GM23338 (cell line): ENCODE measurements around the gene HIPK1. TPM values are rescaled to one million over a fixed set of nuclear protein-coding genes. Genes with fewer than 3 reads are reported as not detected.

Experiments used
- ATAC-seq: fragments of 200-7000 bp; cut with Tn5 transposase; 3 replicates; pipeline ENCODE4 v1.9.1; 2020
- DNase-seq: peaks from one replicate; pipeline ENCODE4 v3.0.0-alpha.2; 2015; ENCODE audit warnings: low spot score
- H2AFZ ChIP-seq: fragments of 200-600 bp; sonication (generic); 2 replicates; pipeline ENCODE4 v1.8.0; 2016; ENCODE audit warnings: antibody characterized with exemption, mild to moderate bottlenecking, moderate library complexity
- H3F3A ChIP-seq: fragments of 200-600 bp; sonication (generic); replicated peaks from 2 replicates; pipeline ENCODE4 v1.8.0; 2017; ENCODE audit warnings: antibody characterized with exemption, mixed run types, low read depth
- H3K27ac ChIP-seq: fragments of 200-600 bp; sonication (generic); 2 replicates; pipeline ENCODE4 v1.6.1; 2016; ENCODE audit warnings: low read depth
- H3K27me3 ChIP-seq: fragments of 200-600 bp; sonication (generic); 2 replicates; pipeline ENCODE4 v1.8.0; 2016; ENCODE audit warnings: mild to moderate bottlenecking, mixed run types, moderate library complexity; ENCODE audit not compliant: insufficient read depth
- H3K36me3 ChIP-seq: fragments of 200-600 bp; sonication (generic); 2 replicates; pipeline ENCODE4 v1.8.0; 2016; ENCODE audit warnings: mild to moderate bottlenecking; ENCODE audit not compliant: insufficient read depth
- H3K4me1 ChIP-seq: fragments of 200-600 bp; sonication (generic); 2 replicates; pipeline ENCODE4 v1.8.0; 2016; ENCODE audit warnings: mild to moderate bottlenecking, moderate library complexity; ENCODE audit not compliant: insufficient read depth
- H3K4me2 ChIP-seq: fragments of 200-600 bp; sonication (generic); 2 replicates; pipeline ENCODE4 v1.7.1; 2017; ENCODE audit warnings: mixed run types
- H3K4me3 ChIP-seq: fragments of 200-600 bp; sonication (generic); 2 replicates; pipeline ENCODE4 v1.6.1; 2016; ENCODE audit warnings: mixed run types
- H3K79me2 ChIP-seq: fragments of 200-600 bp; sonication (generic); replicated peaks from 2 replicates; pipeline ENCODE4 v1.8.0; 2017; ENCODE audit warnings: mild to moderate bottlenecking; ENCODE audit not compliant: insufficient read depth
- H3K9me2 ChIP-seq: fragments of 200-600 bp; sonication (generic); 2 replicates; pipeline ENCODE4 v1.8.0; 2017; ENCODE audit not compliant: insufficient read depth
- H4K20me1 ChIP-seq: fragments of 200-600 bp; sonication (generic); replicated peaks from 2 replicates; pipeline ENCODE4 v1.8.0; 2017; ENCODE audit warnings: mild to moderate bottlenecking; ENCODE audit not compliant: insufficient read depth
- H3K27ac Mint-ChIP-seq: 2 replicates; pipeline ENCODE4 v1.8.0; 2020; ENCODE audit warnings: inconsistent platforms, mild to moderate bottlenecking, moderate library complexity, mixed read lengths
- H3K27me3 Mint-ChIP-seq: 3 replicates; pipeline ENCODE4 v1.8.0; 2022; ENCODE audit warnings: low read depth, mild to moderate bottlenecking, moderate library complexity, mixed read lengths, inconsistent platforms; ENCODE audit not compliant: insufficient read depth, poor library complexity
- H3K36me3 Mint-ChIP-seq: 3 replicates; pipeline ENCODE4 v1.8.0; 2021; ENCODE audit warnings: low read depth, mild to moderate bottlenecking, inconsistent platforms, moderate library complexity, mixed read lengths
- H3K4me1 Mint-ChIP-seq: 3 replicates; pipeline ENCODE4 v1.8.0; 2020; ENCODE audit warnings: mild to moderate bottlenecking, inconsistent platforms, mixed read lengths
- H3K4me3 Mint-ChIP-seq: 3 replicates; pipeline ENCODE4 v1.8.0; 2021; ENCODE audit warnings: moderate library complexity, mild to moderate bottlenecking, inconsistent platforms, mixed read lengths
- H3K9me3 Mint-ChIP-seq: 3 replicates; pipeline ENCODE4 v1.8.0; 2020; ENCODE audit warnings: moderate library complexity, mild to moderate bottlenecking, inconsistent platforms, mixed read lengths
- CREB1 ChIP-seq: fragments of 250-450 bp; sonication (Bioruptor Pico); IDR thresholded peaks from 2 replicates; pipeline ENCODE4 v1.5.0; 2020; ENCODE audit warnings: low read depth, mild to moderate bottlenecking, moderate library complexity
- ETS1 ChIP-seq: IDR thresholded peaks from 2 replicates; pipeline ENCODE4 v1.6.1; 2016; ENCODE audit warnings: antibody characterized with exemption
- EZH2 ChIP-seq: fragments of 200-600 bp; sonication (generic); IDR thresholded peaks from one replicate; pipeline ENCODE4 v1.8.0; 2017; ENCODE audit warnings: antibody characterized with exemption, mild to moderate bottlenecking, low read depth; ENCODE audit not compliant: unreplicated experiment
- EZH2phosphoT487 ChIP-seq: fragments of 200-600 bp; sonication (generic); IDR thresholded peaks from one replicate; pipeline ENCODE4 v1.8.1; 2018; ENCODE audit warnings: antibody characterized with exemption; ENCODE audit not compliant: unreplicated experiment
- JUNB ChIP-seq: IDR thresholded peaks from one replicate; pipeline ENCODE4 v1.6.1; 2016; ENCODE audit warnings: antibody characterized with exemption; ENCODE audit not compliant: unreplicated experiment
- NANOG ChIP-seq: IDR thresholded peaks from 2 replicates; pipeline ENCODE4 v1.6.1; 2016; ENCODE audit warnings: antibody characterized with exemption, borderline replicate concordance
- POLR2AphosphoS5 ChIP-seq: IDR thresholded peaks from 2 replicates; pipeline ENCODE4 v1.6.1; 2016; ENCODE audit warnings: antibody characterized with exemption, low read depth
- REST ChIP-seq: IDR thresholded peaks from one replicate; pipeline ENCODE4 v1.6.1; 2018; ENCODE audit warnings: antibody characterized with exemption; ENCODE audit not compliant: unreplicated experiment
- STAT1 ChIP-seq: IDR thresholded peaks from one replicate; pipeline ENCODE4 v1.6.1; 2016; ENCODE audit warnings: antibody characterized with exemption; ENCODE audit not compliant: unreplicated experiment
- ZNF114 ChIP-seq: fragments of 250-450 bp; sonication (Bioruptor Pico); IDR thresholded peaks from 2 replicates; pipeline ENCODE4 v1.5.0; 2020; ENCODE audit warnings: mild to moderate bottlenecking, moderate library complexity
- ZNF331 ChIP-seq: fragments of 250-450 bp; sonication (Bioruptor Pico); IDR thresholded peaks from 2 replicates; pipeline ENCODE4 v1.5.0; 2020; ENCODE audit warnings: low read depth, mild to moderate bottlenecking, moderate library complexity
- polyA plus RNA-seq: library from polyadenylated mRNA; unstranded; fragments of >200 nt; fragmentation: Nextera tagmentation; extraction: Ambion mirVana; gene quantifications from 2 replicates; pipeline ENCODE4 v1.2.1, GENCODE V29; 2016
- total RNA-seq: library from RNA; depleted of rRNA; stranded (reverse); fragments of >200 nt; shearing (Covaris generic); gene quantifications from 2 replicates; pipeline ENCODE4 v1.2.3, GENCODE V29; 2014
- TF ChIP-seq, protein P1 (sequence below): fragments of 250-450 bp; sonication (Bioruptor Pico); IDR thresholded peaks from 2 replicates; pipeline ENCODE4 v1.5.0; 2020; ENCODE audit warnings: mild to moderate bottlenecking, moderate library complexity
- TF ChIP-seq, protein P2 (sequence below), 2 experiments: fragments of 200-600 bp in 1 of 2; sonication (generic) in 1 of 2; conservative IDR thresholded peaks; 2 replicates each; pipeline versions ENCODE4 v1.5.1 to v1.6.1; 2016 to 2017; ENCODE audit warnings: antibody characterized with exemption in 2 of 2, low read depth in 2 of 2, mild to moderate bottlenecking in 2 of 2, moderate library complexity in 1 of 2

HIPK1 gene
- total and polyA plus RNA-seq, 2 experiments from 2014 or later: 14.3 to 47.5 TPM

- no peak overlapping the region for H2AFZ ChIP-seq
Measured at GRCh38 chr1:113895961-113896360, 33.2 kb upstream of the HIPK1 start.

More at GRCh38 chr1:113895961-113896360, 33.2 kb upstream of the HIPK1 start:
- no peaks in the 10 kb centered on the region for H3K4me1 Mint-ChIP-seq
- H3K27me3 ChIP-seq: no peaks in the 10 kb centered on the region
- H3K27me3 Mint-ChIP-seq: no peaks in the 10 kb centered on the region
- no peak overlapping the region for H3K4me3 Mint-ChIP-seq
- no peaks in the 10 kb centered on the region for H3K9me3 Mint-ChIP-seq
- no peaks in the 10 kb centered on the region for H3K4me1 ChIP-seq
- no peaks in the 10 kb centered on the region for H4K20me1 ChIP-seq
- ATAC-seq (no peak), DNase-seq (no peak)
- peaks cover 10% of the 10 kb centered on the region; the same call in 1 of the 3 replicates for H3K36me3 Mint-ChIP-seq
- H3K27ac ChIP-seq: no peak overlapping the region
- no peaks in the 10 kb centered on the region for H3K9me2 ChIP-seq
- no peak overlapping the region for H3K27ac Mint-ChIP-seq
- TF ChIP-seq REST: no peak
- TF ChIP-seq ZNF331: no peak
- no peak for TF ChIP-seq ETS1
- no peak for TF ChIP-seq JUNB
- TF ChIP-seq, protein P1, sequence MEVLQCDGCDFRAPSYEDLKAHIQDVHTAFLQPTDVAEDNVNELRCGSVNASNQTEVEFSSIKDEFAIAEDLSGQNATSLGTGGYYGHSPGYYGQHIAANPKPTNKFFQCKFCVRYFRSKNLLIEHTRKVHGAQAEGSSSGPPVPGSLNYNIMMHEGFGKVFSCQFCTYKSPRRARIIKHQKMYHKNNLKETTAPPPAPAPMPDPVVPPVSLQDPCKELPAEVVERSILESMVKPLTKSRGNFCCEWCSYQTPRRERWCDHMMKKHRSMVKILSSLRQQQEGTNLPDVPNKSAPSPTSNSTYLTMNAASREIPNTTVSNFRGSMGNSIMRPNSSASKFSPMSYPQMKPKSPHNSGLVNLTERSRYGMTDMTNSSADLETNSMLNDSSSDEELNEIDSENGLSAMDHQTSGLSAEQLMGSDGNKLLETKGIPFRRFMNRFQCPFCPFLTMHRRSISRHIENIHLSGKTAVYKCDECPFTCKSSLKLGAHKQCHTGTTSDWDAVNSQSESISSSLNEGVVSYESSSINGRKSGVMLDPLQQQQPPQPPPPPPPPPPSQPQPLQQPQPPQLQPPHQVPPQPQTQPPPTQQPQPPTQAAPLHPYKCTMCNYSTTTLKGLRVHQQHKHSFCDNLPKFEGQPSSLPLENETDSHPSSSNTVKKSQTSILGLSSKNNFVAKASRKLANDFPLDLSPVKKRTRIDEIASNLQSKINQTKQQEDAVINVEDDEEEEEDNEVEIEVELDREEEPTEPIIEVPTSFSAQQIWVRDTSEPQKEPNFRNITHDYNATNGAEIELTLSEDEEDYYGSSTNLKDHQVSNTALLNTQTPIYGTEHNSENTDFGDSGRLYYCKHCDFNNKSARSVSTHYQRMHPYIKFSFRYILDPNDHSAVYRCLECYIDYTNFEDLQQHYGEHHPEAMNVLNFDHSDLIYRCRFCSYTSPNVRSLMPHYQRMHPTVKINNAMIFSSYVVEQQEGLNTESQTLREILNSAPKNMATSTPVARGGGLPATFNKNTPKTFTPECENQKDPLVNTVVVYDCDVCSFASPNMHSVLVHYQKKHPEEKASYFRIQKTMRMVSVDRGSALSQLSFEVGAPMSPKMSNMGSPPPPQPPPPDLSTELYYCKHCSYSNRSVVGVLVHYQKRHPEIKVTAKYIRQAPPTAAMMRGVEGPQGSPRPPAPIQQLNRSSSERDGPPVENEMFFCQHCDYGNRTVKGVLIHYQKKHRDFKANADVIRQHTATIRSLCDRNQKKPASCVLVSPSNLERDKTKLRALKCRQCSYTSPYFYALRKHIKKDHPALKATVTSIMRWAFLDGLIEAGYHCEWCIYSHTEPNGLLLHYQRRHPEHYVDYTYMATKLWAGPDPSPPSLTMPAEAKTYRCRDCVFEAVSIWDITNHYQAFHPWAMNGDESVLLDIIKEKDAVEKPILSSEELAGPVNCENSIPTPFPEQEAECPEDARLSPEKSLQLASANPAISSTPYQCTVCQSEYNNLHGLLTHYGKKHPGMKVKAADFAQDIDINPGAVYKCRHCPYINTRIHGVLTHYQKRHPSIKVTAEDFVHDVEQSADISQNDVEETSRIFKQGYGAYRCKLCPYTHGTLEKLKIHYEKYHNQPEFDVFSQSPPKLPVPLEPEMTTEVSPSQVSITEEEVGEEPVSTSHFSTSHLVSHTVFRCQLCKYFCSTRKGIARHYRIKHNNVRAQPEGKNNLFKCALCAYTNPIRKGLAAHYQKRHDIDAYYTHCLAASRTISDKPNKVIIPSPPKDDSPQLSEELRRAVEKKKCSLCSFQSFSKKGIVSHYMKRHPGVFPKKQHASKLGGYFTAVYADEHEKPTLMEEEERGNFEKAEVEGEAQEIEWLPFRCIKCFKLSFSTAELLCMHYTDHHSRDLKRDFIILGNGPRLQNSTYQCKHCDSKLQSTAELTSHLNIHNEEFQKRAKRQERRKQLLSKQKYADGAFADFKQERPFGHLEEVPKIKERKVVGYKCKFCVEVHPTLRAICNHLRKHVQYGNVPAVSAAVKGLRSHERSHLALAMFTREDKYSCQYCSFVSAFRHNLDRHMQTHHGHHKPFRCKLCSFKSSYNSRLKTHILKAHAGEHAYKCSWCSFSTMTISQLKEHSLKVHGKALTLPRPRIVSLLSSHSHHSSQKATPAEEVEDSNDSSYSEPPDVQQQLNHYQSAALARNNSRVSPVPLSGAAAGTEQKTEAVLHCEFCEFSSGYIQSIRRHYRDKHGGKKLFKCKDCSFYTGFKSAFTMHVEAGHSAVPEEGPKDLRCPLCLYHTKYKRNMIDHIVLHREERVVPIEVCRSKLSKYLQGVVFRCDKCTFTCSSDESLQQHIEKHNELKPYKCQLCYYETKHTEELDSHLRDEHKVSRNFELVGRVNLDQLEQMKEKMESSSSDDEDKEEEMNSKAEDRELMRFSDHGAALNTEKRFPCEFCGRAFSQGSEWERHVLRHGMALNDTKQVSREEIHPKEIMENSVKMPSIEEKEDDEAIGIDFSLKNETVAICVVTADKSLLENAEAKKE: no peak
- no peak for TF ChIP-seq NANOG
- no peak for TF ChIP-seq EZH2phosphoT487
- TF ChIP-seq ZNF114 (CRISPR knock-in tag): no peak
- TF ChIP-seq, protein P2, sequence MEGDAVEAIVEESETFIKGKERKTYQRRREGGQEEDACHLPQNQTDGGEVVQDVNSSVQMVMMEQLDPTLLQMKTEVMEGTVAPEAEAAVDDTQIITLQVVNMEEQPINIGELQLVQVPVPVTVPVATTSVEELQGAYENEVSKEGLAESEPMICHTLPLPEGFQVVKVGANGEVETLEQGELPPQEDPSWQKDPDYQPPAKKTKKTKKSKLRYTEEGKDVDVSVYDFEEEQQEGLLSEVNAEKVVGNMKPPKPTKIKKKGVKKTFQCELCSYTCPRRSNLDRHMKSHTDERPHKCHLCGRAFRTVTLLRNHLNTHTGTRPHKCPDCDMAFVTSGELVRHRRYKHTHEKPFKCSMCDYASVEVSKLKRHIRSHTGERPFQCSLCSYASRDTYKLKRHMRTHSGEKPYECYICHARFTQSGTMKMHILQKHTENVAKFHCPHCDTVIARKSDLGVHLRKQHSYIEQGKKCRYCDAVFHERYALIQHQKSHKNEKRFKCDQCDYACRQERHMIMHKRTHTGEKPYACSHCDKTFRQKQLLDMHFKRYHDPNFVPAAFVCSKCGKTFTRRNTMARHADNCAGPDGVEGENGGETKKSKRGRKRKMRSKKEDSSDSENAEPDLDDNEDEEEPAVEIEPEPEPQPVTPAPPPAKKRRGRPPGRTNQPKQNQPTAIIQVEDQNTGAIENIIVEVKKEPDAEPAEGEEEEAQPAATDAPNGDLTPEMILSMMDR (conservative IDR thresholded peaks at IDR 0.05; ENCODE audit: low read depth in 2 of 2): no peak
- TF ChIP-seq POLR2AphosphoS5: no peak
- no peak for TF ChIP-seq CREB1 (CRISPR knock-in tag)
- no peak for TF ChIP-seq EZH2
- TF ChIP-seq STAT1: no peak
- no peaks in the 10 kb centered on the region for H3F3A ChIP-seq
- H3K4me2 ChIP-seq: no peak overlapping the region
- no peaks in the 10 kb centered on the region; the same call in 1 of the 2 replicates for H3K36me3 ChIP-seq
- no peaks in the 10 kb centered on the region for H3K79me2 ChIP-seq
- no peak overlapping the region for H3K4me3 ChIP-seq
